Lung (tissue), 12 donors: ENCODE data around the gene CNGB1. TPM values are rescaled to one million over a fixed set of nuclear protein-coding genes. Genes with fewer than 3 reads are reported as not detected.

Experiments used
- ATAC-seq: fragments of 200-7000 bp; cut with Tn5 transposase; one replicate; pipeline ENCODE4 v1.9.1; 2020; ENCODE audit warnings: moderate number of reproducible peaks; ENCODE audit not compliant: insufficient read depth, low FRiP score
- DNase-seq, 3 donors: peaks; one replicate each; pipeline ENCODE4 v3.0.0-alpha.2; 2013 to 2017
- H3K27ac ChIP-seq, 2 donors: one replicate each; pipeline ENCODE4 v1.5.1; 2013; ENCODE audit warnings: mild to moderate bottlenecking in 2 of 2, moderate library complexity in 2 of 2, control low read depth in 1 of 2, inconsistent platforms in 1 of 2, low read depth in 1 of 2, low read length in 1 of 2
- H3K27me3 ChIP-seq, 3 donors: one replicate each; pipeline ENCODE4 v1.5.1; 2013; ENCODE audit warnings: low read length in 2 of 3; ENCODE audit not compliant: control insufficient read depth in 3 of 3, insufficient read depth in 3 of 3
- H3K36me3 ChIP-seq, 4 donors: one replicate each; pipeline ENCODE4 v1.5.1; 2013; ENCODE audit warnings: low read length in 4 of 4, mild to moderate bottlenecking in 1 of 4, moderate library complexity in 1 of 4; ENCODE audit not compliant: control insufficient read depth in 4 of 4, insufficient read depth in 4 of 4
- H3K4me1 ChIP-seq, 5 donors: one replicate each; pipeline ENCODE4 v1.5.1; 2013; ENCODE audit warnings: low read length in 5 of 5, mild to moderate bottlenecking in 2 of 5, moderate library complexity in 1 of 5; ENCODE audit not compliant: control insufficient read depth in 5 of 5, insufficient read depth in 5 of 5
- H3K4me3 ChIP-seq: one replicate; pipeline ENCODE4 v1.5.1; 2013; ENCODE audit warnings: mild to moderate bottlenecking, control low read depth, moderate library complexity
- H3K9ac ChIP-seq, 2 donors: one replicate each; pipeline ENCODE4 v1.5.1; 2013; ENCODE audit warnings: low read length in 2 of 2, control low read depth in 1 of 2; ENCODE audit not compliant: insufficient read depth in 1 of 2
- H3K9me3 ChIP-seq, 4 donors: one replicate each; pipeline ENCODE4 v1.5.1; 2013; ENCODE audit warnings: low read length in 3 of 4, mild to moderate bottlenecking in 1 of 4, moderate library complexity in 1 of 4; ENCODE audit not compliant: control insufficient read depth in 4 of 4, insufficient read depth in 3 of 4
- WGBS, 2 donors: extraction: QIAGEN DNeasy Blood & Tissue Kit; methylation state at CpG; one replicate each; pipeline ENCODE4 v1.1.7; 2013; 5-methylcytosine and 5-hydroxymethylcytosine counted together
- polyA plus RNA-seq, 2 donors: library from polyadenylated mRNA; stranded (reverse); fragments of 200-250 nt; gene quantifications; one replicate each; pipeline ENCODE4 v1.2.1, GENCODE V29; 2013
- total RNA-seq, 2 donors: library from RNA; depleted of rRNA in 1 of 2; stranded (reverse); fragments of >200 nt in 1 of 2; gene quantifications; one replicate each; pipeline ENCODE4 v1.2.1, GENCODE V29; 2014 to 2021
- TF ChIP-seq, protein P1 (sequence below): IDR thresholded peaks from 2 replicates; pipeline ENCODE4 v1.5.1; 2012; ENCODE audit warnings: mild to moderate bottlenecking; ENCODE audit errors: control extremely low read depth, extremely low read depth
- donor health status: control.
- donor health status: control.
- donor health status: Bipolar disorder and iron deficiency.
- donor health status: healthy.
- donor health status: DM: yes; HTN: yes; CAD: no.

Gene CNGB1
- total and polyA plus RNA-seq, 4 donors, result 0.14 to 0.43 (median 0.19) TPM

- DNase-seq (no peak), ATAC-seq (no peak)
- no peaks in the 10 kb centered on the region for H3K4me1 ChIP-seq
- H3K27ac ChIP-seq, result no peak overlapping the region
- 94 to 96% methylated on average over 13 of the region's 13 CpGs for WGBS, 2 donors
- H3K27me3 ChIP-seq, result peaks cover 0 to 3% (median 2%) of the 10 kb centered on the region in 3 donors
- no peak overlapping the region for H3K4me3 ChIP-seq
- no peak overlapping the region for H3K9ac ChIP-seq
- no peaks in the 10 kb centered on the region for H3K36me3 ChIP-seq
- no peaks in the 10 kb centered on the region for H3K9me3 ChIP-seq
- TF ChIP-seq, protein P1, sequence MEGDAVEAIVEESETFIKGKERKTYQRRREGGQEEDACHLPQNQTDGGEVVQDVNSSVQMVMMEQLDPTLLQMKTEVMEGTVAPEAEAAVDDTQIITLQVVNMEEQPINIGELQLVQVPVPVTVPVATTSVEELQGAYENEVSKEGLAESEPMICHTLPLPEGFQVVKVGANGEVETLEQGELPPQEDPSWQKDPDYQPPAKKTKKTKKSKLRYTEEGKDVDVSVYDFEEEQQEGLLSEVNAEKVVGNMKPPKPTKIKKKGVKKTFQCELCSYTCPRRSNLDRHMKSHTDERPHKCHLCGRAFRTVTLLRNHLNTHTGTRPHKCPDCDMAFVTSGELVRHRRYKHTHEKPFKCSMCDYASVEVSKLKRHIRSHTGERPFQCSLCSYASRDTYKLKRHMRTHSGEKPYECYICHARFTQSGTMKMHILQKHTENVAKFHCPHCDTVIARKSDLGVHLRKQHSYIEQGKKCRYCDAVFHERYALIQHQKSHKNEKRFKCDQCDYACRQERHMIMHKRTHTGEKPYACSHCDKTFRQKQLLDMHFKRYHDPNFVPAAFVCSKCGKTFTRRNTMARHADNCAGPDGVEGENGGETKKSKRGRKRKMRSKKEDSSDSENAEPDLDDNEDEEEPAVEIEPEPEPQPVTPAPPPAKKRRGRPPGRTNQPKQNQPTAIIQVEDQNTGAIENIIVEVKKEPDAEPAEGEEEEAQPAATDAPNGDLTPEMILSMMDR, result no peak
Observed at GRCh38 chr16:57868913-57869520, 101.9 kb downstream of the CNGB1 start.

GRCh38 chr16:57867000-57867561 is 103.8 kb downstream of the CNGB1 start:
- no peaks in the 10 kb centered on the region for H3K27me3 ChIP-seq
- DNase-seq (no peak), ATAC-seq (no peak)
- H3K36me3 ChIP-seq, result no peaks in the 10 kb centered on the region
- 53 to 57% methylated on average over 6 of the region's 6 CpGs for WGBS, 2 donors
- H3K9ac ChIP-seq, result no peak overlapping the region
- no peak overlapping the region for H3K27ac ChIP-seq
- H3K4me1 ChIP-seq, result peaks cover 0 to 11% (median 0%) of the 10 kb centered on the region in 5 donors
- no peaks in the 10 kb centered on the region for H3K9me3 ChIP-seq
- TF ChIP-seq, protein P1, result no peak
- H3K4me3 ChIP-seq, result no peak overlapping the region

DNA sequence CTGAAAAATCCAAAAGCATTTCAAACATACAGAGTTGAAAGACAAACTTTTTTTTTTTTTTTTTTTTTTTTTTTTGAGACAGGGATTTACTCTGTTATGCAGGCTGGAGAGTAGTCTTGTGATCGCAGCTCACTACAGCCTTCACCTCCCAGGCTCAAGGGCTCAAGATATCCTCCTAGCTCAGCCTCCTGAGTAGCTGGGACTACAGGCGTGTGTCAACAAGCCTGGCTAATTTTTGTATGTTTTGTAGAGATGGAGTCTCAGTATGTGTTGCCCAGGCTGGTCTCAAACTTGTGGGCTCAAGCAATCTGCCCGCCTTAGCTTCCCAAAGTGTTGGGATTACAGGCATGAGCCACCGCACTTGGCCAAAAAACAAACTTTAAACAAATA is 104.4 kb downstream of the CNGB1 start:
- Histone ChIP-seq H3K4me1 (peaks cover 0 to 11% (median 0%) of the 10 kb centered on the region in 5 donors), H3K27ac (no peak overlapping the region), H3K27me3 (no peaks in the 10 kb centered on the region), H3K9me3 (no peaks in the 10 kb centered on the region), H3K36me3 (no peaks in the 10 kb centered on the region), H3K9ac (no peak overlapping the region), H3K4me3 (no peak overlapping the region)
- TF ChIP-seq, protein P1, result no peak
- no peak for ATAC-seq
- WGBS, 2 donors, result 86 to 91% methylated on average over 4 of the region's 4 CpGs
- no peak for DNase-seq
